Left ventricle myocardium inferior (tissue), 1 donor: ENCODE measurements around the gene AIG1. TPM values are rescaled to one million over a fixed set of nuclear protein-coding genes. Genes with fewer than 3 reads are reported as not detected.

Experiments
- DNase-seq: peaks from one replicate; pipeline ENCODE4 v3.0.0-alpha.2; 2020
- H3K27ac ChIP-seq: fragments of 200-600 bp; replicated peaks from 2 replicates; pipeline ENCODE4 v1.8.0; 2021
- H3K27me3 ChIP-seq: fragments of 200-600 bp; 2 replicates; pipeline ENCODE4 v1.8.0; 2021; ENCODE audit warnings: low read depth
- H3K36me3 ChIP-seq: fragments of 200-600 bp; 2 replicates; pipeline ENCODE4 v1.8.0; 2021
- H3K4me1 ChIP-seq: fragments of 200-600 bp; 2 replicates; pipeline ENCODE4 v1.8.0; 2021
- H3K4me3 ChIP-seq: fragments of 200-600 bp; 2 replicates; pipeline ENCODE4 v1.8.0; 2021; ENCODE audit warnings: mild to moderate bottlenecking, moderate library complexity
- H3K9me3 ChIP-seq: fragments of 200-600 bp; replicated peaks from 2 replicates; pipeline ENCODE4 v1.8.0; 2021
- intact Hi-C: fragments of 100-400 bp; cut with micrococcal nuclease; formaldehyde crosslinking; loops from one replicate; pipeline ENCODE4 v1.11.0; 2022
- total RNA-seq: library from RNA; stranded (reverse); fragmentation: NEBNext Ultra II Directional; extraction: Animal tissue kit (Norgen Biotek cat#: 25700); gene quantifications from one replicate; pipeline ENCODE4 v1.2.1, GENCODE V29; 2021
- TF ChIP-seq, protein P1 (sequence below): fragments of 200-600 bp; IDR thresholded peaks from 2 replicates; pipeline ENCODE4 v1.8.0; 2021; ENCODE audit warnings: antibody characterized with exemption, mild to moderate bottlenecking, borderline replicate concordance
- donor health status: DM: no; HTN: yes; CAD: no; lungs with severe emphysema.

Gene AIG1
- total RNA-seq, 1 donor from 2014 or later, result 76.5 TPM

GRCh38 chr6:143058987-143059386 lies 1.7 kb upstream of the AIG1 start:
- H3K27ac ChIP-seq, result peak overlapping the region; percentile 96
- no peaks in the 10 kb centered on the region for H3K36me3 ChIP-seq
- intact Hi-C loops, result no loop called here
- DNase-seq, result no peak
- H3K4me1 ChIP-seq, result peaks cover 34% of the 10 kb centered on the region
- peak overlapping the region; percentile 91 for H3K4me3 ChIP-seq
- H3K9me3 ChIP-seq, result no peaks in the 10 kb centered on the region
- no peaks in the 10 kb centered on the region for H3K27me3 ChIP-seq
- TF ChIP-seq, protein P1, sequence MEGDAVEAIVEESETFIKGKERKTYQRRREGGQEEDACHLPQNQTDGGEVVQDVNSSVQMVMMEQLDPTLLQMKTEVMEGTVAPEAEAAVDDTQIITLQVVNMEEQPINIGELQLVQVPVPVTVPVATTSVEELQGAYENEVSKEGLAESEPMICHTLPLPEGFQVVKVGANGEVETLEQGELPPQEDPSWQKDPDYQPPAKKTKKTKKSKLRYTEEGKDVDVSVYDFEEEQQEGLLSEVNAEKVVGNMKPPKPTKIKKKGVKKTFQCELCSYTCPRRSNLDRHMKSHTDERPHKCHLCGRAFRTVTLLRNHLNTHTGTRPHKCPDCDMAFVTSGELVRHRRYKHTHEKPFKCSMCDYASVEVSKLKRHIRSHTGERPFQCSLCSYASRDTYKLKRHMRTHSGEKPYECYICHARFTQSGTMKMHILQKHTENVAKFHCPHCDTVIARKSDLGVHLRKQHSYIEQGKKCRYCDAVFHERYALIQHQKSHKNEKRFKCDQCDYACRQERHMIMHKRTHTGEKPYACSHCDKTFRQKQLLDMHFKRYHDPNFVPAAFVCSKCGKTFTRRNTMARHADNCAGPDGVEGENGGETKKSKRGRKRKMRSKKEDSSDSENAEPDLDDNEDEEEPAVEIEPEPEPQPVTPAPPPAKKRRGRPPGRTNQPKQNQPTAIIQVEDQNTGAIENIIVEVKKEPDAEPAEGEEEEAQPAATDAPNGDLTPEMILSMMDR, result no peak

GRCh38 chr6:143059663-143060353 lies 881 bp upstream of the AIG1 start:
- DNase-seq, result no peak
- intact Hi-C loops, result no loop called here
- H3K36me3 ChIP-seq, result no peaks in the 10 kb centered on the region

GRCh38 chr6:143060354-143060805 lies 309 bp upstream of the AIG1 start:
- no peaks in the 10 kb centered on the region for H3K27me3 ChIP-seq
- DNase-seq, result peak; percentile 83
- H3K36me3 ChIP-seq, result no peaks in the 10 kb centered on the region
- peak overlapping the region; percentile 91 for H3K4me3 ChIP-seq
- no peaks in the 10 kb centered on the region for H3K9me3 ChIP-seq
- peak overlapping the region; percentile 96 for H3K27ac ChIP-seq
- intact Hi-C loops, result no loop called here
- H3K4me1 ChIP-seq, result peaks cover 34% of the 10 kb centered on the region
- TF ChIP-seq, protein P1, result peak; percentile 8

More at GRCh38 chr6:143059663-143060353, 881 bp upstream of the AIG1 start:
- H3K4me3 ChIP-seq, result peak overlapping the region; percentile 91
- H3K27me3 ChIP-seq, result no peaks in the 10 kb centered on the region
- no peaks in the 10 kb centered on the region for H3K9me3 ChIP-seq
- TF ChIP-seq, protein P1, result no peak
- H3K27ac ChIP-seq, result peak overlapping the region; percentile 96
- peaks cover 34% of the 10 kb centered on the region for H3K4me1 ChIP-seq

- Histone ChIP-seq H3K36me3 (no peaks in the 10 kb centered on the region), H3K27me3 (no peaks in the 10 kb centered on the region), H3K27ac (peak overlapping the region; percentile 96), H3K4me1 (peaks cover 34% of the 10 kb centered on the region), H3K9me3 (no peaks in the 10 kb centered on the region), H3K4me3 (peak overlapping the region; percentile 91)
- TF ChIP-seq, protein P1, result no peak
- intact Hi-C loops, result no loop called here
- no peak for DNase-seq
These were observed 1.1 kb downstream of the AIG1 start for GRCh38 chr6:143061597-143062385.

GRCh38 chr6:143062551-143062950 lies 1.9 kb downstream of the AIG1 start:
- Histone ChIP-seq H3K27me3 (no peaks in the 10 kb centered on the region), H3K4me3 (no peak overlapping the region), H3K9me3 (no peaks in the 10 kb centered on the region), H3K27ac (peak overlapping the region; percentile 96), H3K4me1 (peaks cover 34% of the 10 kb centered on the region), H3K36me3 (no peaks in the 10 kb centered on the region)
- no peak for DNase-seq
- TF ChIP-seq, protein P1, result no peak
- intact Hi-C loops, result no loop called here
